ENCODE results near the gene MANSC1.

DNA sequence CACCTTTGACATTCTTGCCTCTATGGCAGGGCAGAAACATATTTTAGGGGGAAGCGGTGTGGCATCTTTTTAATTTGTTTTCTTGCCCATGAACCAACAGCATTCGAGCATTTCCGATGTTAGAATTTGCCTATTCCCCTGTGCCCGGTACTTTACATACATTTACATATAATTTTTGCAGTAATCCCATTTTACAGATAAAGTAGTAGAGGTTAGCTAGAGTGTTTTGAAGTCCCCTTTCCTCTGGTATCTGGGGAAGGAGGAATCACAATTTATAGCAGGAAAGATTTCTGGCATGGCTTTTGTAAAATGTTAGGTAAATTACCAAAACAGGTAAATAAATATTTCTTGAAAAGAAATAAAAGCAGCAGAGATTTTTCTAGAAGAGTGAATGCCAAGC lies 8.5 kb upstream of the MANSC1 start:
- TF ChIP-seq, protein P1, sequence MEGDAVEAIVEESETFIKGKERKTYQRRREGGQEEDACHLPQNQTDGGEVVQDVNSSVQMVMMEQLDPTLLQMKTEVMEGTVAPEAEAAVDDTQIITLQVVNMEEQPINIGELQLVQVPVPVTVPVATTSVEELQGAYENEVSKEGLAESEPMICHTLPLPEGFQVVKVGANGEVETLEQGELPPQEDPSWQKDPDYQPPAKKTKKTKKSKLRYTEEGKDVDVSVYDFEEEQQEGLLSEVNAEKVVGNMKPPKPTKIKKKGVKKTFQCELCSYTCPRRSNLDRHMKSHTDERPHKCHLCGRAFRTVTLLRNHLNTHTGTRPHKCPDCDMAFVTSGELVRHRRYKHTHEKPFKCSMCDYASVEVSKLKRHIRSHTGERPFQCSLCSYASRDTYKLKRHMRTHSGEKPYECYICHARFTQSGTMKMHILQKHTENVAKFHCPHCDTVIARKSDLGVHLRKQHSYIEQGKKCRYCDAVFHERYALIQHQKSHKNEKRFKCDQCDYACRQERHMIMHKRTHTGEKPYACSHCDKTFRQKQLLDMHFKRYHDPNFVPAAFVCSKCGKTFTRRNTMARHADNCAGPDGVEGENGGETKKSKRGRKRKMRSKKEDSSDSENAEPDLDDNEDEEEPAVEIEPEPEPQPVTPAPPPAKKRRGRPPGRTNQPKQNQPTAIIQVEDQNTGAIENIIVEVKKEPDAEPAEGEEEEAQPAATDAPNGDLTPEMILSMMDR (IDR thresholded peaks at IDR 0.05) = no peak
- no peak for TF ChIP-seq POLR2A (IDR thresholded peaks at IDR 0.05)

Measured in sigmoid colon (tissue), 3 donors.